Activated CD4-positive, CD25-positive, alpha-beta regulatory T cell (primary cell): ENCODE results near the gene ALPL.

ENCODE experiments used
- DNase-seq, 4 experiments: peaks; one replicate each; lab custom pipeline; 2025; lab: John Stamatoyannopoulos, UW

ALPL gene

GRCh38 chr1:21530368-21531016, 21.3 kb downstream of the ALPL start:
- no peak for DNase-seq

GRCh38 chr1:21531241-21531640, 22.0 kb downstream of the ALPL start:
- no peak for DNase-seq

- DNase-seq, result no peak
Observed at GRCh38 chr1:21532496-21532895, 23.3 kb downstream of the ALPL start.

GRCh38 chr1:21532992-21533534, 23.8 kb downstream of the ALPL start:
- no peak for DNase-seq

- DNase-seq, result no peak
Observed at GRCh38 chr1:21534146-21534545, 24.9 kb downstream of the ALPL start.

- no peak for DNase-seq
Observed at GRCh38 chr1:21534674-21535378, 25.6 kb downstream of the ALPL start.

GRCh38 chr1:21536218-21536617, 27.0 kb downstream of the ALPL start:
- no peak for DNase-seq

GRCh38 chr1:21537511-21537931, 28.3 kb downstream of the ALPL start:
- DNase-seq, result no peak

- no peak for DNase-seq
Observed at GRCh38 chr1:21537932-21538630, 28.9 kb downstream of the ALPL start.

GRCh38 chr1:21539933-21540332, 30.7 kb downstream of the ALPL start:
- no peak for DNase-seq

GRCh38 chr1:21541329-21541728, 32.1 kb downstream of the ALPL start:
- DNase-seq, result no peak

- DNase-seq, result no peak
Observed at GRCh38 chr1:21541835-21542234, 32.6 kb downstream of the ALPL start.

- no peak for DNase-seq
Observed at GRCh38 chr1:21543598-21543997, 34.4 kb downstream of the ALPL start.

GRCh38 chr1:21544095-21544494, 34.9 kb downstream of the ALPL start:
- DNase-seq, result no peak

- DNase-seq, result no peak
Observed at GRCh38 chr1:21546122-21546825, 37.1 kb downstream of the ALPL start.

GRCh38 chr1:21547876-21548275, 38.7 kb downstream of the ALPL start:
- DNase-seq, result no peak

- no peak for DNase-seq
Observed at GRCh38 chr1:21550097-21550496, 40.9 kb downstream of the ALPL start.

- DNase-seq, result no peak
Observed at GRCh38 chr1:21550866-21551475, 41.7 kb downstream of the ALPL start.

GRCh38 chr1:21552715-21553114, 43.5 kb downstream of the ALPL start:
- DNase-seq, result no peak

GRCh38 chr1:21553116-21553926, 44.1 kb downstream of the ALPL start:
- DNase-seq, result no peak
